ENCODE results near the gene PPP1R1A. TPM values are rescaled to one million over a fixed set of nuclear protein-coding genes. Genes with fewer than 3 reads are reported as not detected.

Gene PPP1R1A
- total RNA-seq, 1 experiment from 2014 or later = 8.5 TPM

- Histone ChIP-seq H3K9ac (ENCODE audit: extremely low read depth, insufficient read length, low read length) (no peak overlapping the region), H3T11ph (ENCODE audit: low read length) (no peak overlapping the region), H3K4me2 (ENCODE audit: insufficient read depth, insufficient read length, low read length) (no peak overlapping the region), H3K23ac (ENCODE audit: insufficient read length, low read depth, low read length) (no peak overlapping the region), H3K9me3 (ENCODE audit: control insufficient read depth, low read depth, low read length) (no peaks in the 10 kb centered on the region), H2BK15ac (ENCODE audit: low read depth, low read length) (no peak overlapping the region), H4K91ac (ENCODE audit: insufficient read length, low read depth, low read length) (no peak overlapping the region), H3K14ac (ENCODE audit: insufficient read depth, low read length) (no peak overlapping the region), H3K4ac (ENCODE audit: low read depth, low read length) (no peak overlapping the region), H2BK5ac (ENCODE audit: insufficient read length, low read length) (no peak overlapping the region), H3K4me1 (ENCODE audit: insufficient read depth, low read length) (no peaks in the 10 kb centered on the region), H2BK20ac (ENCODE audit: low read depth, low read length, poor library complexity, severe bottlenecking) (no peak overlapping the region), H3K18ac (ENCODE audit: insufficient read length, low read depth, low read length) (no peak overlapping the region), H3K56ac (ENCODE audit: insufficient read length, low read depth, low read length) (no peak overlapping the region), H4K8ac (replicated peaks; ENCODE audit: insufficient read length, low read depth, low read length) (no peak overlapping the region), H2AFZ (ENCODE audit: low read length) (no peak overlapping the region), H2AK5ac (ENCODE audit: insufficient read length, low read length) (no peak overlapping the region), H3K79me1 (ENCODE audit: insufficient read depth, low read depth, low read length, poor library complexity, severe bottlenecking) (no peaks in the 10 kb centered on the region), H3K27me3 (ENCODE audit: insufficient read depth, low read length) (no peaks in the 10 kb centered on the region), H3K79me2 (ENCODE audit: insufficient read depth, low read length) (no peaks in the 10 kb centered on the region), H4K20me1 (ENCODE audit: control insufficient read depth, insufficient read depth, insufficient read length) (no peaks in the 10 kb centered on the region), H3K27ac (ENCODE audit: insufficient read length, low read depth, low read length) (no peak overlapping the region), H4K5ac (ENCODE audit: insufficient read length, low read depth, low read length) (no peak overlapping the region), H2BK12ac (ENCODE audit: insufficient read length, low read depth, low read length) (no peak overlapping the region), H2BK120ac (ENCODE audit: low read depth, low read length, poor library complexity, severe bottlenecking) (no peak overlapping the region), H3K23me2 (ENCODE audit: insufficient read length, low read depth, low read length, poor library complexity, severe bottlenecking) (no peaks in the 10 kb centered on the region)
- no peak overlapping the region for H3K27ac Mint-ChIP-seq
- TF ChIP-seq CTCF (conservative IDR thresholded peaks at IDR 0.05) = no peak
- DNase-seq = peak; percentile 10
- peaks cover 68% of the 10 kb centered on the region for H3K27me3 Mint-ChIP-seq (ENCODE audit: low read depth)
- no peaks in the 10 kb centered on the region for H3K4me1 Mint-ChIP-seq
- no peak overlapping the region for H3K4me3 Mint-ChIP-seq
- H3K9me3 Mint-ChIP-seq = peaks cover 21 to 30% of the 10 kb centered on the region in 2 experiments
- H3K36me3 Mint-ChIP-seq (ENCODE audit: insufficient read depth in 1 of 3, low read depth in 3 of 3) = peaks cover 9 to 16% (median 13%) of the 10 kb centered on the region in 3 experiments; a peak in 6 of 7 replicates
Observed at GRCh38 chr12:54625598-54625997, 37.1 kb upstream of the PPP1R1A start.
